HCT116 (cell line): ENCODE results near the gene LFNG. TPM values are rescaled to one million over a fixed set of nuclear protein-coding genes. Genes with fewer than 3 reads are reported as not detected.
"Not testable (repeated sequence)": the region's sequence is repeated elsewhere in the genome, so short reads cannot be mapped to it uniquely, and the experiment has no call there.

Experiments
- ATAC-seq: fragments of 200-7000 bp; cut with Tn5 transposase; 2 replicates; pipeline ENCODE4 v1.9.1; 2020; ENCODE audit warnings: mild to moderate bottlenecking, moderate library complexity
- BruUV-seq: library from RNA; stranded (reverse); fragments of 400-500 nt; replicated peaks from 2 replicates; lab custom pipeline; 2021; lab: Mats Ljungman, UMichigan
- CTCF ChIA-PET: fragments of 300-600 bp; sonication (Branson Sonifier 250); formaldehyde crosslinking; loops from one replicate; lab custom pipeline; 2021; ENCODE audit warnings: antibody characterized with exemption; lab: Charles Lee
- POLR2A ChIA-PET: fragments of 300-600, 350-600 bp; sonication (Branson Sonifier 250); formaldehyde crosslinking; loops from one replicate; lab custom pipeline; 2021; ENCODE audit warnings: antibody characterized with exemption; lab: Charles Lee
- RAD21 ChIA-PET, 2 experiments: fragments of 300-600 bp; sonication (Branson Sonifier 250); formaldehyde crosslinking; loops; one replicate each; lab custom pipeline; 2023; ENCODE audit warnings: low total read pairs in 2 of 2; ENCODE audit not compliant: uncharacterized antibody in 2 of 2, unreplicated experiment in 2 of 2, low non-redundant PET in 1 of 2; lab: Charles Lee
- DNase-seq: peaks from one replicate; pipeline ENCODE4 v3.0.0-alpha.2; 2010; ENCODE audit warnings: low read depth, low spot score
- H2AFZ ChIP-seq: fragments of 200-600 bp; shearing (Covaris generic), sonication (generic); 2 replicates; pipeline ENCODE4 v1.6.1; 2017; ENCODE audit warnings: low read depth, mixed run types, mixed read lengths, antibody characterized with exemption, low read length; ENCODE audit not compliant: poor library complexity, severe bottlenecking
- H3K27ac ChIP-seq: 2 replicates; pipeline ENCODE4 v1.5.1; 2012; ENCODE audit warnings: low read depth, low read length
- H3K27me3 ChIP-seq: fragments of 200-600 bp; sonication (generic); 2 replicates; pipeline ENCODE4 v1.6.1; 2016; ENCODE audit warnings: mixed run types, low read length, mixed read lengths; ENCODE audit not compliant: insufficient read depth
- H3K36me3 ChIP-seq, 2 experiments: fragments of 200-500 bp in 1 of 2; fragments of 200-600 bp in 1 of 2; sonication (Bioruptor generic) in 1 of 2; sonication (generic) in 1 of 2; 2 replicates each; pipeline versions ENCODE4 v1.5.1 to v1.6.1; 2014 to 2016; ENCODE audit warnings: low read length in 2 of 2, inconsistent platforms in 1 of 2, mixed read lengths in 1 of 2, mixed run types in 1 of 2; ENCODE audit not compliant: insufficient read depth in 2 of 2, control insufficient read depth in 1 of 2
- H3K4me1 ChIP-seq, 2 experiments: fragments of 200-600 bp in 1 of 2; sonication (generic) in 1 of 2; 2 replicates each; pipeline versions ENCODE4 v1.5.1 to v1.6.1; 2012 to 2017; ENCODE audit warnings: low read length in 2 of 2, inconsistent platforms in 1 of 2, mild to moderate bottlenecking in 1 of 2, mixed read lengths in 1 of 2, mixed run types in 1 of 2, moderate library complexity in 1 of 2; ENCODE audit not compliant: insufficient read depth in 2 of 2, control insufficient read depth in 1 of 2
- H3K4me2 ChIP-seq: fragments of 200-600 bp; sonication (generic); 2 replicates; pipeline ENCODE4 v1.6.1; 2017; ENCODE audit warnings: mixed run types, low read length, mixed read lengths
- H3K4me3 ChIP-seq, 2 experiments: fragments of 200-600 bp in 1 of 2; sonication (generic) in 1 of 2; replicated peaks in 1 of 2; 2 replicates each; pipeline ENCODE4 v1.5.1; 2011 to 2016; ENCODE audit warnings: low read length in 2 of 2, control low read depth in 1 of 2, low read depth in 1 of 2, mild to moderate bottlenecking in 1 of 2, mixed read lengths in 1 of 2, mixed run types in 1 of 2
- H3K79me2 ChIP-seq: fragments of 200-600 bp; sonication (generic); 2 replicates; pipeline ENCODE4 v1.6.1; 2017; ENCODE audit warnings: mild to moderate bottlenecking, mixed run types, low read length, moderate library complexity, mixed read lengths; ENCODE audit not compliant: insufficient read depth
- H3K9ac ChIP-seq: fragments of 200-600 bp; sonication (generic); 2 replicates; pipeline ENCODE4 v1.6.1; 2016; ENCODE audit warnings: low read length, mixed read lengths
- H3K9me2 ChIP-seq: fragments of 200-600 bp; sonication (generic), shearing (Covaris generic); 2 replicates; pipeline ENCODE4 v1.6.1; 2017; ENCODE audit warnings: mixed run types, mild to moderate bottlenecking, moderate library complexity; ENCODE audit not compliant: insufficient read depth
- H3K9me3 ChIP-seq, 2 experiments: fragments of 200-500 bp in 1 of 2; fragments of 200-600 bp in 1 of 2; sonication (Bioruptor generic) in 1 of 2; sonication (generic) in 1 of 2; 2 replicates each; pipeline ENCODE4 v1.6.1; 2014 to 2017; ENCODE audit warnings: low read length in 2 of 2, mixed read lengths in 2 of 2, inconsistent platforms in 1 of 2, low read depth in 1 of 2, mild to moderate bottlenecking in 1 of 2, mixed run types in 1 of 2, moderate library complexity in 1 of 2; ENCODE audit not compliant: control insufficient read depth in 1 of 2, insufficient read depth in 1 of 2
- H4K20me1 ChIP-seq: fragments of 200-600 bp; sonication (generic), shearing (Covaris generic); 2 replicates; pipeline ENCODE4 v1.6.1; 2017; ENCODE audit warnings: mixed run types, mild to moderate bottlenecking, moderate library complexity; ENCODE audit not compliant: insufficient read depth
- intact Hi-C: fragments of 100-400 bp; cut with micrococcal nuclease; formaldehyde crosslinking; loops from 2 replicates; pipeline ENCODE4 v1.10.0; 2022
- total RNA-seq: library from RNA; stranded (reverse); gene quantifications from one replicate; pipeline ENCODE4 v1.2.1, GENCODE V29; 2021; ENCODE audit not compliant: unreplicated experiment

The LFNG gene
- total RNA-seq, 1 experiment from 2014 or later: 14.3 TPM

- H3K4me3 ChIP-seq, DNase-seq, intact Hi-C loops, H3K27me3 ChIP-seq, BruUV-seq, H3K9me2 ChIP-seq, H3K27ac ChIP-seq, H2AFZ ChIP-seq, H3K9ac ChIP-seq, CTCF ChIA-PET, H3K9me3 ChIP-seq, H3K36me3 ChIP-seq, RAD21 ChIA-PET, POLR2A ChIA-PET, H3K79me2 ChIP-seq, ATAC-seq, H4K20me1 ChIP-seq: not testable (repeated sequence)
- peaks cover 37 to 41% of the 10 kb centered on the region in 2 experiments for H3K4me1 ChIP-seq
- H3K4me2 ChIP-seq: peak overlapping the region; percentile 56
These were observed 11.6 kb downstream of the LFNG start for GRCh38 chr7:2530994-2531795.

- H3K4me3 ChIP-seq, intact Hi-C loops, H3K9me2 ChIP-seq, H3K9me3 ChIP-seq, H4K20me1 ChIP-seq, H3K36me3 ChIP-seq, RAD21 ChIA-PET, H3K9ac ChIP-seq, DNase-seq, H3K27me3 ChIP-seq, CTCF ChIA-PET, ATAC-seq, POLR2A ChIA-PET, H2AFZ ChIP-seq, BruUV-seq, H3K27ac ChIP-seq, H3K79me2 ChIP-seq, H3K4me2 ChIP-seq: not testable (repeated sequence)
- peaks cover 37 to 41% of the 10 kb centered on the region in 2 experiments for H3K4me1 ChIP-seq
These were observed 12.2 kb downstream of the LFNG start for GRCh38 chr7:2531796-2532110.

GRCh38 chr7:2532199-2532772 is 12.7 kb downstream of the LFNG start:
- DNase-seq, H3K4me3 ChIP-seq, H3K9me2 ChIP-seq, H2AFZ ChIP-seq, H3K9ac ChIP-seq, H4K20me1 ChIP-seq, H3K27ac ChIP-seq, H3K4me2 ChIP-seq, RAD21 ChIA-PET, CTCF ChIA-PET, H3K27me3 ChIP-seq, H3K9me3 ChIP-seq, BruUV-seq, POLR2A ChIA-PET, intact Hi-C loops, H3K36me3 ChIP-seq, ATAC-seq, H3K79me2 ChIP-seq: not testable (repeated sequence)
- H3K4me1 ChIP-seq: peaks cover 34 to 38% of the 10 kb centered on the region in 2 experiments

DNA sequence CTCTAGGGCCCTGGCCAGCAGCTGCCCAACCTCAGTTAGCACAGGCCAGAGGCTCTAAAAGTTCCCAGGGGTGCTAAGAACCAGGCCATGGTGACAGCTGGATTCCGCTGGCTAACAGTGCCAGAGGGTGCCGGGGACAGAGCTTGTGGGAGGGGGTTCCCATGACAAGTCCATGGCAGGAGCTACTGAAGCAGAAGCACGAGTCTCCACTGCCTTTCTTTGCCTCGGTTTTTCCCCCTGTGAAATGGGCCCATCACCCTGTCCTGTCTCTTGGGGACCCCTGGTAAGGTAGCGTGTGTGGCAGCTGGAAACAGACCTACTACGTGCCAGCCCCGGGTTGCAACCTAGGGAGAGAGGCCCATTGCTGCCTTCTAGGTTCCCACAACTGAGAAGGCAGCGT is 13.2 kb downstream of the LFNG start:
- H3K27ac ChIP-seq, H3K79me2 ChIP-seq, DNase-seq, POLR2A ChIA-PET, H3K9ac ChIP-seq, H3K27me3 ChIP-seq, H3K36me3 ChIP-seq, H4K20me1 ChIP-seq, H3K9me3 ChIP-seq, BruUV-seq, H2AFZ ChIP-seq, H3K9me2 ChIP-seq, RAD21 ChIA-PET, CTCF ChIA-PET, ATAC-seq, intact Hi-C loops, H3K4me2 ChIP-seq, H3K4me3 ChIP-seq: not testable (repeated sequence)
- peaks cover 29 to 33% of the 10 kb centered on the region in 2 experiments for H3K4me1 ChIP-seq
